Lower leg skin (tissue), 3 donors: ENCODE results near the gene TMPRSS13.

Source experiments
- CTCF ChIP-seq, 3 donors: fragments of 450-650 bp; IDR thresholded peaks; one replicate each; pipeline ENCODE4 v1.5.1; 2016; ENCODE audit warnings: antibody characterized with exemption in 3 of 3, mild to moderate bottlenecking in 3 of 3, moderate library complexity in 2 of 3
- POLR2A ChIP-seq, 2 donors: fragments of 450-650 bp; IDR thresholded peaks; one replicate each; pipeline ENCODE4 v1.6.1; 2016 to 2017; ENCODE audit warnings: antibody characterized with exemption in 2 of 2, mild to moderate bottlenecking in 1 of 2, moderate library complexity in 1 of 2

GRCh38 chr11:117918366-117919255 is 10.6 kb downstream of the TMPRSS13 start:
- TF ChIP-seq POLR2A (IDR thresholded peaks at IDR 0.05) (no peak), CTCF (IDR thresholded peaks at IDR 0.05) (no peak)
